HK-2 (cell line): ENCODE measurements around the gene KDELR1.
"Not testable (repeated sequence)": the region's sequence is repeated elsewhere in the genome, so short reads cannot be mapped to it uniquely, and the experiment has no call there.

Experiments used
- DNase-seq: peaks from one replicate; pipeline ENCODE4 v3.0.0-alpha.2; 2018; ENCODE audit not compliant: unreplicated experiment

KDELR1 gene

DNA sequence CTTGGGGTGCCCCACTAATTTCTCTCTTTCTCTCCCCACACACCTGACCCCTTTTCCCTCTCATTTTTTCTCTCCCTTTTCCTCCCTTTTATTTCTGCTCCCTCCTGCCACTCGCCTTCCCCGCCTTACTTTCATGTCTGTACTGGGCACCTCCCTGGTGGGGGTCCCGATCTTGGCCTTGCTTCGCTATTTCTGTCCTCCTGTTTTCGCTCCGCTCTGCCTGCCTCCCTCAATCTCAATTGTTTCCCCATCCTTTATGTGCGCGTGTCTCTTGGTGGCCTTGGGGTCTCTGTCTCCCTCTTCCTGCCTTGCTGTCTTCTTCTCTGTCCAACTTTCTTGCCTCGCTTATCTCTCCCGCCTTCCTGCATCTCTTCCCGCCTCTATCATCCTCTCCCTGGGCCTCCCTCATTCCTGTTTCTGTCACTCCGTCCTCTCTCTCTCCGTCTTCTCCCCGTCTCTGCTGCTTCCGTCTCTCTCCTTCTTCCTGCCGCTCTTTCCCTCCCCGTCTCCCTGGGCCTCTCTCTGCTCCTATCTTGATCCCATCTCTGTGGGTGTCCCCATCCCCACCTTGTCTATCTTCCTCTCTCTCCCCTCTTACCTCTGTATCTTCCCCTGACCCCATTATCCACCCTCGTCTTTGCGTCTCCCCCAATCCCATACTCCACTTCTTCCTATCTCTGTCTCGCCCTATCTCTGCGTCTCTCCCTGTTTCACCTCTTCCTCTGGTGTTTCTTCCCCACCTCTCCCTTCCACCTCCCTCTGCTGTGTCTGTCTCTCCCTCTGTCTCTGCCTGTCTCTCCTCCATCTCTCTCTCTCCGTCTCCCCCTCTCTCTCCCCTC, 6.1 kb upstream of the KDELR1 start:
- no peak for DNase-seq

GRCh38 chr19:48396824-48397176, 5.4 kb upstream of the KDELR1 start:
- no peak for DNase-seq

GRCh38 chr19:48396016-48396823, 4.9 kb upstream of the KDELR1 start:
- DNase-seq = no peak

DNA sequence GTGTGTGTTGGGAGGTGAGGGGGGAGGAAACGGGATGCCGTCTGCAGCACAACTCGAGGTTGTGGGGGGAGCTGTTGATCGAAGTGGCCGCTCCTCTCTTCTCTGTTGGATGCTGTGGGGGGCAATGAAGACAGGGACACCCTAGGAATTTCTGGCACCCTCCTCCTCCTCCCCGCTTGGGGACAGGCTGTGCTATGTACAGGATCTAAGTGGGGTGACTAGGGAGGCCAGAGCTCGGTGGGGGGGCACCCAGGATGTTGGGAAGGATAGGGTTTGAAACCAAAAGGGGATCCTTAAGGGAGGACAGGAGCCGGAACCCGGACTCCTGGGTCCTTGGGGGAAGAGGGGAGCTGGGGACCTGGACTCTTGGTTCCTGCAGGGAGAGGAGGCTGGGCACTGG, 4.1 kb upstream of the KDELR1 start:
- DNase-seq = no peak

- DNase-seq = no peak
Measured at GRCh38 chr19:48395170-48395455, 3.8 kb upstream of the KDELR1 start.

- no peak for DNase-seq
Measured at GRCh38 chr19:48394331-48395169, 3.2 kb upstream of the KDELR1 start.

- peak; percentile 56 for DNase-seq
Measured at GRCh38 chr19:48393559-48394330, 2.4 kb upstream of the KDELR1 start, which contains the start of gene GRIN2D. Gene GRIN2D (plus strand): TSS chr19:48393668. CDS start chr19:48398393, 4,725 bp downstream.

- DNase-seq = no peak
Measured at GRCh38 chr19:48392860-48393558, 1.7 kb upstream of the KDELR1 start.

DNA sequence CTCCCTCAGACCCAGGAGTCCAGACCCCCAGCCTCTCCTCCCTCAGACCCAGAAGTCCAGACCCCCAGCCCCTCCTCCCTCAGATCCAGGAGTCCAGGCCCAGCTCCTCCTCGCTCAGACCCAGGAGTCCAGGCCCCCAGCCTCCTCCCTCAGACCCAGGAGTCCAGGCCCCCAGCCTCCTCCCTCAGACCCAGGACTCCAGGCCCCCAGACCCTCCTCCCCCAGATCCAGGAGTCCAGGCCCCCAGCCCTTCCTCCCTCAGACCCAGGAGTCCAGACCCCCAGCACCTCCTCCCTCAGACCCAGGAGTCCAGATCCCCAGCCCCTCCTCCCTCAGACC, 624 bp upstream of the KDELR1 start:
- DNase-seq = not testable (repeated sequence)

- peak; percentile 67 for DNase-seq
Measured at GRCh38 chr19:48390188-48391099, 907 bp downstream of the KDELR1 start.

GRCh38 chr19:48386981-48387380, 4.4 kb downstream of the KDELR1 start:
- no peak for DNase-seq

DNA sequence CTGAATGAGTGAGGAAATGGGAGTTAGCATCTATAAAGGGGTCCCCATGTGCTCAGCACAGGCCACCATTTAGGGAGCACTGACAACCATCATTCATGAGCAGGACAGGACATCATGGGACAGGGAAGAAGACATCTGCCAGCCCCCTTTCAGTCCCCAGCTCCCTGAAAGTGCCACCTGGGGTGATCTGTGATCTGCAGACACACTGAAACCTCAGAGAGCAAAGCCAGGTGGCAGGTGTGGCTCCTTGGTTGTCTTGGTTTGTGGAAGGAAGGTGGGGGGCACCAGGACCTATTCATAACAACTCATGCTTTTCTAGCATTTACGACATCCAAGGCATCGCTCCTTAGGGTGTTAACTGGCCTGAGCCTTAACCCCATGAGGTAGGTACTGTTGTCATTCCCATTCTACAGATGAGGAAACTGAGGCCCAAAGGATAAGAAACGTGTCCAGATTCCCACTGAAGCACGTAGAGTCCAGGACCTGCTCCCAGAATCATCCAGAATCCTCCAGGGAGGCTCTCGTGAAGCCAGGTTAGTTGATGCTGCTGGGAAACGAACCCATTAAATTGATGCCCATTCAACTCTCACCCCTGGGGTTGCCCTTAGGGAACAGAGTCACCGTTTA, 5.8 kb downstream of the KDELR1 start:
- no peak for DNase-seq

- DNase-seq = no peak
Measured at GRCh38 chr19:48382286-48382685, 9.1 kb downstream of the KDELR1 start.

GRCh38 chr19:48381178-48381950, 10.0 kb downstream of the KDELR1 start:
- no peak for DNase-seq

- no peak for DNase-seq
Measured at GRCh38 chr19:48379058-48379457, 12.3 kb downstream of the KDELR1 start.

DNA sequence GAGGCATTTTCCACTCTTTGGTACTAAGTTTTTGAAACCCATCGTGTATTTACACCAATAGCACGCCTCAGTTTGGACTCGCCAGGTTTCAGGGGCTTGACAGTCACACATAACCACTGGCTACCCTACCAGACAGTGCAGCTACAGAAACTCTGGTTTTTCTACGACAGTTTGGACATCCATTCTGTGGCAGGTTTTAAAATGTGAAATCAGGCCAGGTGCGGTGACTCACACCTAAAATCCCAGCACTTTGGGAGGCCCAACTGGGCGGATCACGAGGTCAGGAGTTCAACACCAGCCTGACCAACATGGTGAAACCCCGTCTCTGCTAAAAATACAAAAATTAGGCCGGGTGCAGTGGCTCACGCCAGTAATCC, 13.2 kb downstream of the KDELR1 start:
- DNase-seq = no peak

GRCh38 chr19:48373567-48373966, 17.8 kb downstream of the KDELR1 start:
- DNase-seq = no peak

- DNase-seq = peak; percentile 57
Measured at GRCh38 chr19:48372904-48373303, 18.4 kb downstream of the KDELR1 start.

- DNase-seq = not testable (repeated sequence)
Measured at GRCh38 chr19:48371771-48372170, 19.6 kb downstream of the KDELR1 start.
